ENCODE measurements around the gene MATCAP1.

- TF ChIP-seq, protein P1, sequence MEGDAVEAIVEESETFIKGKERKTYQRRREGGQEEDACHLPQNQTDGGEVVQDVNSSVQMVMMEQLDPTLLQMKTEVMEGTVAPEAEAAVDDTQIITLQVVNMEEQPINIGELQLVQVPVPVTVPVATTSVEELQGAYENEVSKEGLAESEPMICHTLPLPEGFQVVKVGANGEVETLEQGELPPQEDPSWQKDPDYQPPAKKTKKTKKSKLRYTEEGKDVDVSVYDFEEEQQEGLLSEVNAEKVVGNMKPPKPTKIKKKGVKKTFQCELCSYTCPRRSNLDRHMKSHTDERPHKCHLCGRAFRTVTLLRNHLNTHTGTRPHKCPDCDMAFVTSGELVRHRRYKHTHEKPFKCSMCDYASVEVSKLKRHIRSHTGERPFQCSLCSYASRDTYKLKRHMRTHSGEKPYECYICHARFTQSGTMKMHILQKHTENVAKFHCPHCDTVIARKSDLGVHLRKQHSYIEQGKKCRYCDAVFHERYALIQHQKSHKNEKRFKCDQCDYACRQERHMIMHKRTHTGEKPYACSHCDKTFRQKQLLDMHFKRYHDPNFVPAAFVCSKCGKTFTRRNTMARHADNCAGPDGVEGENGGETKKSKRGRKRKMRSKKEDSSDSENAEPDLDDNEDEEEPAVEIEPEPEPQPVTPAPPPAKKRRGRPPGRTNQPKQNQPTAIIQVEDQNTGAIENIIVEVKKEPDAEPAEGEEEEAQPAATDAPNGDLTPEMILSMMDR (IDR thresholded peaks at IDR 0.05; ENCODE audit: borderline replicate concordance, extremely low read depth, low read length, poor library complexity, severe bottlenecking) = no peak
- TF ChIP-seq EZH2 (IDR thresholded peaks at IDR 0.05; ENCODE audit: borderline replicate concordance, low read depth, low read length, severe bottlenecking) = no peak
These were observed 29.0 kb downstream of the MATCAP1 start for GRCh38 chr16:67154578-67155294.
